BJ (cell line): ENCODE data around the gene TNFAIP6. TPM values are rescaled to one million over a fixed set of nuclear protein-coding genes. Genes with fewer than 3 reads are reported as not detected.

Experiments
- CTCF ChIA-PET: fragments of 350-600 bp; formaldehyde crosslinking; extraction: SDS; loops from one replicate; lab custom pipeline; 2021; ENCODE audit warnings: antibody characterized with exemption, inconsistent platforms; lab: Yijun Ruan, JAX
- POLR2A ChIA-PET: fragments of 300-600 bp; sonication (Branson Sonifier 250); formaldehyde crosslinking; extraction: SDS; loops from one replicate; lab custom pipeline; 2021; ENCODE audit warnings: antibody characterized with exemption; lab: Charles Lee
- DNase-seq: peaks from one replicate; pipeline ENCODE4 v3.0.0-alpha.2; 2011; ENCODE audit warnings: low read depth
- H3K27me3 ChIP-seq: 2 replicates; pipeline ENCODE4 v1.6.0; 2011; ENCODE audit warnings: low read length; ENCODE audit not compliant: control insufficient read depth, insufficient read depth
- H3K36me3 ChIP-seq: 2 replicates; pipeline ENCODE4 v1.5.1; 2011; ENCODE audit warnings: low read length; ENCODE audit not compliant: control insufficient read depth, insufficient read depth
- H3K4me3 ChIP-seq: 2 replicates; pipeline ENCODE4 v1.5.1; 2011; ENCODE audit warnings: low read depth, mild to moderate bottlenecking, control low read depth, low read length
- CTCF ChIP-seq: IDR thresholded peaks from 2 replicates; pipeline ENCODE4 v1.5.1; 2011; ENCODE audit warnings: low read depth, mild to moderate bottlenecking, control low read depth, inconsistent platforms, low read length, moderate library complexity; ENCODE audit not compliant: insufficient read depth
- polyA plus RNA-seq: library from polyadenylated mRNA; depleted of rRNA; stranded (reverse); fragments of >200 nt; gene quantifications from 2 replicates; pipeline ENCODE4 v1.2.3, GENCODE V29; 2011

Gene TNFAIP6
- polyA plus RNA-seq, 1 experiment: 2.1 TPM

- H3K4me3 ChIP-seq: no peak overlapping the region
- H3K36me3 ChIP-seq: no peaks in the 10 kb centered on the region
- no peaks in the 10 kb centered on the region for H3K27me3 ChIP-seq
- POLR2A ChIA-PET: no interaction called here
- DNase-seq: no peak
- CTCF ChIA-PET: no interaction called here
- no peak for TF ChIP-seq CTCF
Measured at GRCh38 chr2:151347906-151348305, 9.5 kb upstream of the TNFAIP6 start.

- DNase-seq: no peak
Measured at GRCh38 chr2:151350579-151351195, 6.7 kb upstream of the TNFAIP6 start.

GRCh38 chr2:151353995-151354394 is 3.4 kb upstream of the TNFAIP6 start:
- ChIA-PET POLR2A (no interaction called here), CTCF (interaction anchor here (1.1 kb wide), 1 partner anchor 9 kb away, joined by 3 read pairs; no protein-coding TSS in a partner anchor)
- Histone ChIP-seq H3K4me3 (no peak overlapping the region), H3K27me3 (no peaks in the 10 kb centered on the region), H3K36me3 (no peaks in the 10 kb centered on the region)
- no peak for DNase-seq
- no peak for TF ChIP-seq CTCF

More at GRCh38 chr2:151350579-151351195, 6.7 kb upstream of the TNFAIP6 start:
- no peak overlapping the region for H3K4me3 ChIP-seq
- no peak for TF ChIP-seq CTCF
- POLR2A ChIA-PET: no interaction called here
- H3K27me3 ChIP-seq: no peaks in the 10 kb centered on the region
- no peaks in the 10 kb centered on the region for H3K36me3 ChIP-seq
- CTCF ChIA-PET: no interaction called here

- no peak for TF ChIP-seq CTCF
- no peaks in the 10 kb centered on the region for H3K36me3 ChIP-seq
- POLR2A ChIA-PET: no interaction called here
- no peak for DNase-seq
- H3K27me3 ChIP-seq: no peaks in the 10 kb centered on the region
- CTCF ChIA-PET: interaction anchor here (0.6 to 1.1 kb wide), 2 partner anchors 9 to 94 kb away, joined by 3 to 4 read pairs; no protein-coding TSS in a partner anchor
- H3K4me3 ChIP-seq: no peak overlapping the region
Measured at GRCh38 chr2:151354807-151355206, 2.6 kb upstream of the TNFAIP6 start.

- H3K36me3 ChIP-seq: no peaks in the 10 kb centered on the region
- CTCF ChIA-PET: no interaction called here
- no peak for DNase-seq
- no peak overlapping the region for H3K4me3 ChIP-seq
- no peaks in the 10 kb centered on the region for H3K27me3 ChIP-seq
- POLR2A ChIA-PET: no interaction called here
- no peak for TF ChIP-seq CTCF
Measured at GRCh38 chr2:151358166-151358970, 976 bp downstream of the TNFAIP6 start.
